ENCODE data around the gene TM4SF5.
A peak's percentile ranks its signal among the peaks of the same experiment; 100 is the strongest.

The TM4SF5 gene

GRCh38 chr17:4743898-4744297 is 27.8 kb upstream of the TM4SF5 start:
- Mint-ChIP-seq H3K27me3 (ENCODE audit: low read depth) (peaks cover 95% of the 10 kb centered on the region), H3K27ac (no peak overlapping the region), H3K9me3 (no peaks in the 10 kb centered on the region), H3K4me1 (no peaks in the 10 kb centered on the region), H3K36me3 (ENCODE audit: low read depth) (no peaks in the 10 kb centered on the region), H3K4me3 (no peak overlapping the region)
- TF ChIP-seq CTCF (IDR thresholded peaks at IDR 0.05; ENCODE audit: unreplicated experiment in 3 of 3), result no peak

- Mint-ChIP-seq H3K36me3 (ENCODE audit: low read depth) (no peaks in the 10 kb centered on the region), H3K4me1 (no peaks in the 10 kb centered on the region), H3K27ac (no peak overlapping the region), H3K9me3 (no peaks in the 10 kb centered on the region), H3K4me3 (peak overlapping the region; percentile 30 to 73 (median 57)), H3K27me3 (ENCODE audit: low read depth) (peaks cover 96% of the 10 kb centered on the region)
- TF ChIP-seq CTCF (IDR thresholded peaks at IDR 0.05; ENCODE audit: unreplicated experiment in 3 of 3), result no peak
Measured at GRCh38 chr17:4744999-4745969, 26.4 kb upstream of the TM4SF5 start.

- peak overlapping the region in 1 of 3 experiments; percentile 7 for H3K4me3 Mint-ChIP-seq
- no peaks in the 10 kb centered on the region for H3K9me3 Mint-ChIP-seq
- H3K36me3 Mint-ChIP-seq (ENCODE audit: low read depth), result no peaks in the 10 kb centered on the region
- H3K4me1 Mint-ChIP-seq, result no peaks in the 10 kb centered on the region
- no peak overlapping the region for H3K27ac Mint-ChIP-seq
- TF ChIP-seq CTCF (IDR thresholded peaks at IDR 0.05; ENCODE audit: unreplicated experiment in 3 of 3), result no peak
- H3K27me3 Mint-ChIP-seq (ENCODE audit: low read depth), result peaks cover 84% of the 10 kb centered on the region
Measured at GRCh38 chr17:4747847-4748246, 23.8 kb upstream of the TM4SF5 start.

- Mint-ChIP-seq H3K27me3 (ENCODE audit: low read depth) (peaks cover 77% of the 10 kb centered on the region), H3K27ac (no peak overlapping the region), H3K4me3 (no peak overlapping the region), H3K4me1 (no peaks in the 10 kb centered on the region), H3K9me3 (no peaks in the 10 kb centered on the region), H3K36me3 (ENCODE audit: low read depth) (no peaks in the 10 kb centered on the region)
- TF ChIP-seq CTCF (IDR thresholded peaks at IDR 0.05; ENCODE audit: unreplicated experiment in 3 of 3), result no peak
Measured at GRCh38 chr17:4748686-4749085, 23.0 kb upstream of the TM4SF5 start.

GRCh38 chr17:4750606-4751005 is 21.1 kb upstream of the TM4SF5 start:
- no peaks in the 10 kb centered on the region for H3K9me3 Mint-ChIP-seq
- H3K4me1 Mint-ChIP-seq, result no peaks in the 10 kb centered on the region
- H3K27ac Mint-ChIP-seq, result no peak overlapping the region
- no peak overlapping the region for H3K4me3 Mint-ChIP-seq
- H3K27me3 Mint-ChIP-seq (ENCODE audit: low read depth), result peaks cover 72% of the 10 kb centered on the region
- no peak for TF ChIP-seq CTCF (IDR thresholded peaks at IDR 0.05; ENCODE audit: unreplicated experiment in 3 of 3)
- H3K36me3 Mint-ChIP-seq (ENCODE audit: low read depth), result no peaks in the 10 kb centered on the region

- H3K4me1 Mint-ChIP-seq, result no peaks in the 10 kb centered on the region
- no peak for TF ChIP-seq CTCF (IDR thresholded peaks at IDR 0.05; ENCODE audit: unreplicated experiment in 3 of 3)
- H3K9me3 Mint-ChIP-seq, result no peaks in the 10 kb centered on the region
- no peaks in the 10 kb centered on the region for H3K36me3 Mint-ChIP-seq (ENCODE audit: low read depth)
- no peak overlapping the region for H3K4me3 Mint-ChIP-seq
- no peak overlapping the region for H3K27ac Mint-ChIP-seq
- peaks cover 60% of the 10 kb centered on the region for H3K27me3 Mint-ChIP-seq (ENCODE audit: low read depth)
Measured at GRCh38 chr17:4751932-4752331, 19.8 kb upstream of the TM4SF5 start.
